ENCODE measurements around the gene GCLM. TPM values are rescaled to one million over a fixed set of nuclear protein-coding genes. Genes with fewer than 3 reads are reported as not detected.

GCLM gene
- total and polyA plus RNA-seq, 9 of the 15 experiments (the other 6 are each of a cell fraction or from before 2014, with no cell fraction given): 9.3 to 71.6 (median 24.5) TPM

- Histone ChIP-seq H3K27me3 (ENCODE audit: control insufficient read depth in 2 of 2, insufficient read depth in 2 of 2, low read length in 2 of 2) (no peaks in the 10 kb centered on the region), H3K79me2 (ENCODE audit: control insufficient read depth, insufficient read depth, low read length) (no peaks in the 10 kb centered on the region), H3K9me1 (ENCODE audit: control insufficient read depth, insufficient read depth, low read length) (no peaks in the 10 kb centered on the region), H3K36me3 (ENCODE audit: control insufficient read depth, insufficient read depth, low read length) (no peaks in the 10 kb centered on the region), H4K20me1 (replicated peaks; ENCODE audit: control insufficient read depth, insufficient read depth, low read length) (no peaks in the 10 kb centered on the region), H3K9me3 (replicated peaks; ENCODE audit: control insufficient read depth, insufficient read depth, low read depth, low read length) (no peaks in the 10 kb centered on the region), H3K4me3 (peak overlapping the region; percentile 87), H3K27ac (ENCODE audit: extremely low read depth, low read depth, low read length) (peak overlapping the region; percentile 87), H3K4me2 (ENCODE audit: insufficient read depth, low read length) (peak overlapping the region; percentile 91), H2AFZ (ENCODE audit: low read depth, low read length) (peak overlapping the region; percentile 100), H3K4me1 (replicated peaks in 1 of 2; ENCODE audit: control insufficient read depth in 2 of 2, insufficient read depth in 2 of 2, low read length in 2 of 2) (peaks cover 13 to 21% of the 10 kb centered on the region in 2 experiments; a peak in 4 of 5 replicates), H3K9ac (ENCODE audit: insufficient read depth in 1 of 2, low read depth in 2 of 2, low read length in 2 of 2) (peak overlapping the region; percentile 81 to 98)
- intact Hi-C loops (cut with micrococcal nuclease): loop anchor here (2.0 kb wide), 3 partner anchors 31 to 541 kb away; no protein-coding TSS in a partner anchor
- TSS peak; percentile 54 for BruUV-seq (replicated peaks)
- peak; percentile 12 for ATAC-seq
- POLR2A ChIA-PET: interaction anchor here (0.6 to 1.9 kb wide), 8 partner anchors 18 to 500 kb away, joined by 3 to 11 read pairs (median 4); partner anchors contain the start of gene DR1
- CTCF ChIA-PET (ENCODE audit: low intra/inter-chr PET ratio): interaction anchor here (3.2 kb wide), 1 partner anchor 216 kb away, joined by 31 read pairs; no protein-coding TSS in a partner anchor
- WGBS (ENCODE audit: insufficient coverage, low coverage, missing lambda C conversion rate): 26% methylated on average over 16 of the region's 16 CpGs
- FAIRE-seq: peak; percentile 65
- in situ Hi-C loops (cut with MboI): no loop called here
- DNase-seq (ENCODE audit: extremely low read depth in 1 of 4, low spot score in 3 of 4): peak in 1 of 4 experiments; percentile 21
- TF ChIP-seq SAP30 (IDR thresholded peaks at IDR 0.05; ENCODE audit: borderline replicate concordance, insufficient read depth, low read depth, low read length, poor library complexity, severe bottlenecking) (peak; percentile 22), ZNF311 (CRISPR knock-in tag; IDR thresholded peaks at IDR 0.05) (0 out of 2 replicates have a peak, but pooled peaks have one; percentile 32), GATAD2B (IDR thresholded peaks at IDR 0.05; ENCODE audit: borderline replicate concordance) (no peak), PTRF (tag; IDR thresholded peaks at IDR 0.05) (0 out of 2 replicates have a peak, but pooled peaks have one; percentile 10), RAD51 (IDR thresholded peaks at IDR 0.05; ENCODE audit: borderline replicate concordance, low read depth) (no peak), SRF (CRISPR knock-in tag; IDR thresholded peaks at IDR 0.05) (no peak), E2F3 (CRISPR knock-in tag; IDR thresholded peaks at IDR 0.05) (no peak), CBFB (CRISPR knock-in tag; IDR thresholded peaks at IDR 0.05) (0 out of 2 replicates have a peak, but pooled peaks have one; percentile 48), FOSL1 (tag; conservative IDR thresholded peaks at IDR 0.05) (0 out of 2 replicates have a peak, but pooled peaks have one; percentile 28), ZNF592 (IDR thresholded peaks at IDR 0.05) (0 out of 2 replicates have a peak, but pooled peaks have one; percentile 29), ZKSCAN3 (CRISPR knock-in tag; IDR thresholded peaks at IDR 0.05) (no peak), ZNF121 (CRISPR knock-in tag; conservative IDR thresholded peaks at IDR 0.05) (no peak), NR2C2 (CRISPR knock-in tag; IDR thresholded peaks at IDR 0.05) (0 out of 2 replicates have a peak, but pooled peaks have one; percentile 35), NR2C2 (tag; IDR thresholded peaks at IDR 0.05) (no peak), RBM25 (IDR thresholded peaks at IDR 0.05; ENCODE audit: low read depth, low read length, severe bottlenecking) (no peak)
These were observed 63.6 kb downstream of the GCLM start for GRCh38 chr1:93845538-93846205.

Data from K562 (cell line).